Naive thymus-derived CD4-positive, alpha-beta T cell (primary cell): ENCODE measurements around the gene ALKBH4. TPM values are rescaled to one million over a fixed set of nuclear protein-coding genes. Genes with fewer than 3 reads are reported as not detected.
A peak's percentile ranks its signal among the peaks of the same experiment; 100 is the strongest.

Source experiments
- ATAC-seq: fragments of 150-1000 bp; cut with Tn5 transposase; 2 replicates; pipeline ENCODE4 v1.10.0; 2021; ENCODE audit warnings: mild to moderate bottlenecking, moderate library complexity
- CTCF ChIA-PET: fragments of 350-600 bp; sonication (Branson Sonifier 250); formaldehyde crosslinking; loops from one replicate; lab custom pipeline; 2021; ENCODE audit warnings: antibody characterized with exemption; lab: Charles Lee
- POLR2A ChIA-PET: fragments of 350-600 bp; sonication (Branson Sonifier 250); formaldehyde crosslinking; loops from one replicate; lab custom pipeline; 2021; ENCODE audit warnings: antibody characterized with exemption, inconsistent platforms; lab: Charles Lee
- DNase-seq, 9 donors: peaks; one replicate each; pipeline versions ENCODE4 v3.0.0 to v3.0.0-alpha.2; 2020 to 2022; ENCODE audit warnings: mixed read lengths in 1 of 9
- H3K27ac ChIP-seq: one replicate; pipeline ENCODE4 v1.7.0; 2013; ENCODE audit warnings: mild to moderate bottlenecking, low read depth, low read length, moderate library complexity
- H3K27me3 ChIP-seq, 2 donors: one replicate each; pipeline ENCODE4 v1.7.0; 2013; ENCODE audit warnings: low read length in 2 of 2, mild to moderate bottlenecking in 2 of 2, moderate library complexity in 2 of 2; ENCODE audit not compliant: control insufficient read depth in 2 of 2, insufficient read depth in 2 of 2
- H3K36me3 ChIP-seq, 3 experiments: 1 replicate in 2 of 3; 2 replicates in 1 of 3; pipeline ENCODE4 v1.7.0; 2013; ENCODE audit warnings: low read length in 3 of 3, mild to moderate bottlenecking in 3 of 3, moderate library complexity in 1 of 3; ENCODE audit not compliant: insufficient read depth in 3 of 3, control insufficient read depth in 2 of 3
- H3K4me1 ChIP-seq, 2 donors: one replicate each; pipeline ENCODE4 v1.7.0; 2013; ENCODE audit warnings: low read length in 2 of 2, mild to moderate bottlenecking in 2 of 2, moderate library complexity in 1 of 2; ENCODE audit not compliant: control insufficient read depth in 2 of 2, insufficient read depth in 2 of 2
- H3K4me3 ChIP-seq: 2 replicates; pipeline ENCODE4 v1.7.0; 2013; ENCODE audit warnings: mild to moderate bottlenecking, low read length
- H3K9me3 ChIP-seq, 3 experiments: 1 replicate in 2 of 3; 2 replicates in 1 of 3; pipeline ENCODE4 v1.7.0; 2013; ENCODE audit warnings: low read length in 3 of 3; ENCODE audit not compliant: control insufficient read depth in 2 of 3
- H3K27ac Mint-ChIP-seq, 9 donors: one replicate each; pipeline ENCODE4 v1.8.0; 2020 to 2022; ENCODE audit warnings: mixed read lengths in 9 of 9, mild to moderate bottlenecking in 8 of 9, moderate library complexity in 5 of 9, inconsistent platforms in 2 of 9
- H3K27me3 Mint-ChIP-seq, 5 donors: one replicate each; pipeline ENCODE4 v1.8.0; 2021 to 2022; ENCODE audit warnings: mixed read lengths in 5 of 5, mild to moderate bottlenecking in 1 of 5
- H3K36me3 Mint-ChIP-seq, 5 donors: one replicate each; pipeline ENCODE4 v1.8.0; 2020 to 2022; ENCODE audit warnings: mixed read lengths in 5 of 5, mild to moderate bottlenecking in 3 of 5, inconsistent platforms in 1 of 5
- H3K4me1 Mint-ChIP-seq, 7 donors: one replicate each; pipeline ENCODE4 v1.8.0; 2020 to 2022; ENCODE audit warnings: mixed read lengths in 7 of 7, mild to moderate bottlenecking in 3 of 7, inconsistent platforms in 1 of 7
- H3K4me3 Mint-ChIP-seq, 10 donors: one replicate each; pipeline ENCODE4 v1.8.0; 2020 to 2022; ENCODE audit warnings: mild to moderate bottlenecking in 10 of 10, mixed read lengths in 10 of 10, moderate library complexity in 6 of 10, inconsistent platforms in 2 of 10
- H3K9me3 Mint-ChIP-seq, 11 donors: one replicate each; pipeline ENCODE4 v1.8.0; 2020 to 2022; ENCODE audit warnings: mixed read lengths in 11 of 11, mild to moderate bottlenecking in 4 of 11, inconsistent platforms in 1 of 11, moderate library complexity in 1 of 11
- intact Hi-C, 2 donors: fragments of 100-400 bp; cut with micrococcal nuclease; formaldehyde crosslinking; loops; one replicate each; pipeline ENCODE4 v1.15.1; 2023
- polyA plus RNA-seq, 2 donors: library from polyadenylated mRNA; unstranded; fragments of 300-500 nt; fragmentation: Illumina TruSeq; gene quantifications; one replicate each; pipeline ENCODE4 v1.2.3, GENCODE V29; 2021
- total RNA-seq, 6 experiments: library from RNA in 5 of 6; stranded (reverse) in 5 of 6; gene quantifications; 1 replicate in 5 of 6; 2 replicates in 1 of 6; pipeline ENCODE4 v1.2.3 and lab custom pipeline; 2021 to 2026

The ALKBH4 gene
- total and polyA plus RNA-seq, 7 experiments from 2014 or later = 4.0 to 24.7 (median 11.7) TPM

DNA sequence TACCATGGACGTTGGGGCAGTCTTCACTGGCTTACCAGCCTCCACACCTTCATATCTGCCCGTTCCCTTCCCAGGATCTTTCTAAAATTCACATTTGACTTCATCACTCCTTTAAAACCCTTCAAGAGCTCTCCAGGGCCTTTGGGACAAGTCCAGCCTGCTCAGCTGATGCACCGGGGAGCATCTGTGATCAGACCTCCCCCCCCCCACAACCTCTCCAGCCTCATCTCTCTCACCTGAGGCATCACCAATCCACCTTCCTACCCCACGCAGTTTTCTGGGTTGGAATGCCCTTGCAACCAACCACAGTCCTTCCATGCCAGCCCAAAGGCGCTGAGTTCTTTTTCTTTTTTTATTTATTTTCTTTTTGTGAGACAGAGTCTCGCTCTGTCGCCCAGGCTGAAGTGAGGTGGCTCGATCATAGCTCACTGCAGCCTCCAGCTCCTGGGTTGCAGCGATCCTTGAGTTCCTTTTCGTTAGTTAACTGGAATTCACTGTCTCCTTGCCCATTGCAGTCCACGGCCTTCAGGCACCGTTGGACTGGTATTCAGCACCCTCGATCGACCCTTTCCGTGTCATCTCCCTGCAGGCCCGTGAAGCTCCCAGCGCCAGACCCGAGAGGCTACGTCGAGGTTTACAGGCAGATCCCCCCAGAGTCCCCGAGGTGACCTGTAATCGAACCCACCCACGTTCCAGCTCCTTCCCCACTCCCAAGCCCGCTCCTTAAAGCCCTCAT is 654 bp downstream of the ALKBH4 start:
- no peaks in the 10 kb centered on the region for H3K27me3 Mint-ChIP-seq
- Histone ChIP-seq H3K4me1 (peaks cover 19 to 22% of the 10 kb centered on the region in 2 donors), H3K4me3 (peak overlapping the region; percentile 99), H3K36me3 (peaks cover 0 to 38% (median 0%) of the 10 kb centered on the region in 3 experiments), H3K9me3 (no peaks in the 10 kb centered on the region), H3K27me3 (no peaks in the 10 kb centered on the region), H3K27ac (peak overlapping the region; percentile 84)
- DNase-seq (no peak), ATAC-seq (no peak)
- intact Hi-C loops = loop anchor here (1.0 to 10.0 kb wide), 8 partner anchors 29 to 179 kb away; partner anchors contain the start of genes PRKRIP1 (in 2 of the 2), SH2B2 (in 2 of the 2) and ORAI2 (in 1 of the 2)
- peak overlapping the region; percentile 28 to 90 (median 78) for H3K27ac Mint-ChIP-seq
- H3K36me3 Mint-ChIP-seq = peaks cover 0 to 6% (median 0%) of the 10 kb centered on the region in 5 donors
- no peaks in the 10 kb centered on the region for H3K9me3 Mint-ChIP-seq
- ChIA-PET CTCF (interaction anchor here (0.9 to 1.4 kb wide), 7 partner anchors 13 to 59 kb away, joined by 3 to 7 read pairs (median 4); no protein-coding TSS in a partner anchor), POLR2A (interaction anchor here (1.0 to 3.2 kb wide), 7 partner anchors 9 to 68 kb away, joined by 3 to 28 read pairs (median 6); partner anchors contain the start of genes ORAI2 and PRKRIP1)
- H3K4me1 Mint-ChIP-seq = peaks cover 20 to 46% (median 37%) of the 10 kb centered on the region in 7 donors
- peak overlapping the region; percentile 82 to 95 (median 90) for H3K4me3 Mint-ChIP-seq

- Mint-ChIP-seq H3K27me3 (no peaks in the 10 kb centered on the region), H3K36me3 (peaks cover 0 to 2% (median 0%) of the 10 kb centered on the region in 5 donors), H3K27ac (peak overlapping the region in 2 of 9 donors; percentile 21 to 59), H3K4me1 (peaks cover 20 to 28% (median 22%) of the 10 kb centered on the region in 7 donors), H3K4me3 (no peak overlapping the region), H3K9me3 (no peaks in the 10 kb centered on the region)
- Histone ChIP-seq H3K9me3 (no peaks in the 10 kb centered on the region), H3K27me3 (no peaks in the 10 kb centered on the region), H3K4me1 (peaks cover 9 to 12% of the 10 kb centered on the region in 2 donors), H3K36me3 (peaks cover 0 to 55% (median 0%) of the 10 kb centered on the region in 3 experiments), H3K27ac (no peak overlapping the region), H3K4me3 (no peak overlapping the region)
- DNase-seq (no peak), ATAC-seq (no peak)
- intact Hi-C loops = loop anchor here (5.0 to 10.0 kb wide), 2 partner anchors 173 to 176 kb away; partner anchors contain the start of gene SH2B2 (in 2 of the 2)
- ChIA-PET POLR2A (no interaction called here), CTCF (interaction anchor here (1.0 to 1.7 kb wide), 2 partner anchors 30 to 56 kb away, joined by 3 to 4 read pairs; no protein-coding TSS in a partner anchor)
Measured at GRCh38 chr7:102460467-102460866, 4.2 kb downstream of the ALKBH4 start.

- Histone ChIP-seq H3K4me3 (no peak overlapping the region), H3K36me3 (peaks cover 0 to 49% (median 0%) of the 10 kb centered on the region in 3 experiments), H3K9me3 (no peaks in the 10 kb centered on the region), H3K27me3 (no peaks in the 10 kb centered on the region), H3K27ac (no peak overlapping the region), H3K4me1 (peaks cover 9% of the 10 kb centered on the region in 2 donors)
- Mint-ChIP-seq H3K4me3 (no peak overlapping the region), H3K4me1 (peaks cover 15 to 26% (median 20%) of the 10 kb centered on the region in 7 donors), H3K36me3 (peaks cover 0 to 2% (median 0%) of the 10 kb centered on the region in 5 donors), H3K27ac (no peak overlapping the region), H3K27me3 (no peaks in the 10 kb centered on the region), H3K9me3 (no peaks in the 10 kb centered on the region)
- intact Hi-C loops = no loop called here
- ATAC-seq (no peak), DNase-seq (no peak)
- CTCF ChIA-PET = interaction anchor here (1.7 kb wide), 1 partner anchor 55 kb away, joined by 4 read pairs; no protein-coding TSS in a partner anchor
- POLR2A ChIA-PET = interaction anchor here (1.1 kb wide), 1 partner anchor 33 kb away, joined by 3 read pairs; no protein-coding TSS in a partner anchor
Measured at GRCh38 chr7:102459221-102459844, 5.3 kb downstream of the ALKBH4 start.

GRCh38 chr7:102457352-102457924 is 7.2 kb downstream of the ALKBH4 start:
- no peaks in the 10 kb centered on the region for H3K27me3 ChIP-seq
- Mint-ChIP-seq H3K4me1 (peaks cover 1 to 13% (median 7%) of the 10 kb centered on the region in 7 donors), H3K27ac (no peak overlapping the region), H3K27me3 (no peaks in the 10 kb centered on the region), H3K4me3 (no peak overlapping the region), H3K36me3 (peaks cover 0 to 2% (median 0%) of the 10 kb centered on the region in 5 donors), H3K9me3 (no peaks in the 10 kb centered on the region)
- DNase-seq (no peak), ATAC-seq (no peak)
- no peaks in the 10 kb centered on the region for H3K4me1 ChIP-seq
- POLR2A ChIA-PET = interaction anchor here (1.8 kb wide), 1 partner anchor 42 kb away, joined by 6 read pairs; no protein-coding TSS in a partner anchor
- no peak overlapping the region for H3K27ac ChIP-seq
- no peaks in the 10 kb centered on the region for H3K9me3 ChIP-seq
- no peak overlapping the region for H3K4me3 ChIP-seq
- H3K36me3 ChIP-seq = peaks cover 0 to 47% (median 0%) of the 10 kb centered on the region in 3 experiments
- intact Hi-C loops = no loop called here
- CTCF ChIA-PET = no interaction called here

DNA sequence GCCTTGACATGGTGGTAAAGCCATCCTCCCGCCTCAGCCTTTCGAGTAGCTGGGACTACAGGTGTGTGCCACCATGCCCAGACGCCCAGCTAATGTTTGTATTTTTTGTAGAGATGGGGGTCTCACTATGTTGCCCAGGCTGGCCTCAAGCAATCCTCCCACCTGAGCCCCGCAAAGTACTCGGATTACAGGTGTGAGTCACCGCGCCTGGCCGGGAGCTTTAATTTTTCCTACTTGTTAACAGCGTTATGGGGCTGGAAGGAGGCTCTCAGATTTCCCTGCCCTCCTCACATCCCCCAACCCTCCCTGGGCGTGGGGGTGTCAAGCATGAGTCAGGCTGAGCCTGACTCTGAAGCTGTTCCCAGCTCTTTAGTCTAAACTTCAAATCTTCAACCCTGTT is 8.3 kb downstream of the ALKBH4 start:
- ATAC-seq (no peak), DNase-seq (no peak)
- H3K9me3 ChIP-seq = no peaks in the 10 kb centered on the region
- ChIA-PET POLR2A (interaction anchor here (1.4 to 1.8 kb wide), 2 partner anchors 8 to 41 kb away, joined by 5 to 6 read pairs; partner anchors contain the start of gene ALKBH4), CTCF (no interaction called here)
- H3K4me3 ChIP-seq = no peak overlapping the region
- H3K4me3 Mint-ChIP-seq = no peak overlapping the region
- no peak overlapping the region for H3K27ac Mint-ChIP-seq
- no peaks in the 10 kb centered on the region for H3K27me3 ChIP-seq
- H3K27me3 Mint-ChIP-seq = no peaks in the 10 kb centered on the region
- peaks cover 0 to 2% (median 0%) of the 10 kb centered on the region in 5 donors for H3K36me3 Mint-ChIP-seq
- peaks cover 0 to 47% (median 0%) of the 10 kb centered on the region in 3 experiments for H3K36me3 ChIP-seq
- intact Hi-C loops = no loop called here
- no peaks in the 10 kb centered on the region for H3K9me3 Mint-ChIP-seq
- no peak overlapping the region for H3K27ac ChIP-seq
- peaks cover 0 to 5% (median 4%) of the 10 kb centered on the region in 7 donors for H3K4me1 Mint-ChIP-seq
- no peaks in the 10 kb centered on the region for H3K4me1 ChIP-seq

- ATAC-seq = no peak
- Mint-ChIP-seq H3K4me3 (no peak overlapping the region), H3K27ac (no peak overlapping the region), H3K9me3 (no peaks in the 10 kb centered on the region), H3K27me3 (no peaks in the 10 kb centered on the region), H3K36me3 (peaks cover 0 to 2% (median 0%) of the 10 kb centered on the region in 5 donors), H3K4me1 (peaks cover 0 to 2% (median 1%) of the 10 kb centered on the region in 7 donors)
- H3K9me3 ChIP-seq = no peaks in the 10 kb centered on the region
- ChIA-PET CTCF (no interaction called here), POLR2A (interaction anchor here (0.7 to 1.8 kb wide), 3 partner anchors 9 to 69 kb away, joined by 3 to 6 read pairs (median 5); partner anchors contain the start of gene ALKBH4)
- no peak overlapping the region for H3K4me3 ChIP-seq
- peaks cover 0 to 44% (median 0%) of the 10 kb centered on the region in 3 experiments for H3K36me3 ChIP-seq
- H3K27me3 ChIP-seq = no peaks in the 10 kb centered on the region
- no peaks in the 10 kb centered on the region for H3K4me1 ChIP-seq
- intact Hi-C loops = no loop called here
- H3K27ac ChIP-seq = no peak overlapping the region
- DNase-seq = no peak
Measured at GRCh38 chr7:102455596-102455995, 9.1 kb downstream of the ALKBH4 start.
